Measurements from ENCODE around the gene DOCK1.

The DOCK1 gene

DNA sequence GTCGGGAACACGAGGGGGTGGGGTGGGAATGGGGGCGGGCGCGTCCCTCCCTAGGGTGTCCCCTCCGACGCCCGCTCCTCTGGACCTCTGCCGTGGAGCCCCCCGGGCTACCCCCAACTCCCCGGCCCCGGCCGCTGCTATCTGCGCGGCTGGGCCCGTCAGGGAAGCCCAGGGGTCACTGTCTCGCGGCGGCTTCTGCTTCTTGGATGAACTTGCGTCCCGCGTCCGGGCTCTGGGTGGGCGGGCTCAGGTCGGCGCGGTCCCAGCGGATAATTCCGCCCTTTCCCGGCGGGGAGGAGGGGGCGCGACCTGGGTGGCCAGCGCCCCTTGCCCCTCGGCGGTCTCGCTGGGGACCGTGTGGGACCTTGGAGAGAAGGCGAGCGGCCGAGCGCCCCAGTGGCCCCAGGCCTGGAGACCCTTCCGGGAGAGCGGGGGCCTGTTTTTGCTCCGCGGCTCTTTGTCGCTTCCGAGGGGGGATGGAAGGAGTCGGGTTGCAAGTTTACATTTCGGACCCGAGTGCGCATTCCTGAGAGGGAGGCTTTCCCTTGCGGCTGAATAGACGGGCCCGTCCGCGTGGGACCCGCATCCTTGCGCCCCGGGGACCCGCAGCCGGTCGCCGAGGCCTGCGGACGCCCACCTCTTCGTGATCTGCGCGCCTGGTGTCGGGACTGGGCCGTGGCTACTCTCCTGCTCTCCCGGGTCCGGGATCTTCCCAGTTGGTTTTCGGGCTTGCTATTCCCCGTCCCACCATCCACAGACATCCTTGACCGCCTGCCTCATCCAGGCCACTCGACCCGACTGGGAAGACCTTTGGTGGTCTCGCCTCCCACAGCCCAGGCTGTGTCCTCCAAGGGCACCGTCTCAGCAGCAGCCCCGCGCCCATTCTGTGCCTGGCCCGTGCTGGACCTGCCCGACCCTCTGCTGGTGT lies 812 bp downstream of the DOCK1 start:
- H3K4me1 ChIP-seq (ENCODE audit: control insufficient read depth in 2 of 2, insufficient read depth in 1 of 2, low read depth in 1 of 2, low read length in 2 of 2) = peaks cover 2 to 12% of the 10 kb centered on the region in 2 donors
- no peak overlapping the region for H3K4ac ChIP-seq (ENCODE audit: low read length)
- H4K8ac ChIP-seq (ENCODE audit: low read depth, low read length) = no peak overlapping the region
- H2BK5ac ChIP-seq (ENCODE audit: low read length) = peak overlapping the region; percentile 70
- H3K36me3 ChIP-seq (replicated peaks in 1 of 2; ENCODE audit: control insufficient read depth in 2 of 2, insufficient read depth in 2 of 2, low read length in 2 of 2) = peaks cover 3 to 39% of the 10 kb centered on the region in 2 donors
- H3K4me2 ChIP-seq (ENCODE audit: insufficient read depth, low read length, poor library complexity, severe bottlenecking) = peak overlapping the region; percentile 61
- peak overlapping the region; percentile 76 for H3K23ac ChIP-seq (ENCODE audit: low read depth, low read length, poor library complexity)
- H3K27me3 ChIP-seq (ENCODE audit: control insufficient read depth in 3 of 3, insufficient read depth in 3 of 3, low read depth in 1 of 3, low read length in 3 of 3) = no peaks in the 10 kb centered on the region
- peak overlapping the region; percentile 99 for H3K14ac ChIP-seq (ENCODE audit: low read length)
- peak overlapping the region; percentile 94 for H3K18ac ChIP-seq (ENCODE audit: low read length)
- no peak overlapping the region for H4K91ac ChIP-seq (ENCODE audit: low read depth, low read length, poor library complexity)
- H3K4me3 ChIP-seq (ENCODE audit: low read length in 2 of 2) = peak overlapping the region; percentile 63 to 88
- peak; percentile 57 for DNase-seq (ENCODE audit: low spot score)
- WGBS, 2 donors (ENCODE audit: extremely low coverage in 2 of 2, insufficient read length in 2 of 2, insufficient replicate concordance in 1 of 2) = no CpG with 5 or more reads among the region's 84 CpGs
- peak overlapping the region; percentile 79 for H3K9ac ChIP-seq (ENCODE audit: low read depth, low read length, poor library complexity)
- H2AK5ac ChIP-seq (ENCODE audit: low read depth, low read length) = peak overlapping the region; percentile 71
- H2BK120ac ChIP-seq (ENCODE audit: low read depth, low read length) = peak overlapping the region; percentile 53
- peak overlapping the region; percentile 86 for H2BK15ac ChIP-seq (ENCODE audit: low read length)
- no peaks in the 10 kb centered on the region for H3K9me3 ChIP-seq (replicated peaks in 1 of 2; ENCODE audit: control insufficient read depth in 2 of 2, insufficient read depth in 1 of 2, low read depth in 1 of 2, low read length in 2 of 2)
- H2BK12ac ChIP-seq (ENCODE audit: low read length) = no peak overlapping the region
- H2AFZ ChIP-seq (ENCODE audit: low read length) = peak overlapping the region; percentile 96
- H3K79me1 ChIP-seq (ENCODE audit: low read depth, low read length) = peaks cover 6% of the 10 kb centered on the region
- H3K27ac ChIP-seq (replicated peaks; ENCODE audit: low read length) = no peak overlapping the region

DNA sequence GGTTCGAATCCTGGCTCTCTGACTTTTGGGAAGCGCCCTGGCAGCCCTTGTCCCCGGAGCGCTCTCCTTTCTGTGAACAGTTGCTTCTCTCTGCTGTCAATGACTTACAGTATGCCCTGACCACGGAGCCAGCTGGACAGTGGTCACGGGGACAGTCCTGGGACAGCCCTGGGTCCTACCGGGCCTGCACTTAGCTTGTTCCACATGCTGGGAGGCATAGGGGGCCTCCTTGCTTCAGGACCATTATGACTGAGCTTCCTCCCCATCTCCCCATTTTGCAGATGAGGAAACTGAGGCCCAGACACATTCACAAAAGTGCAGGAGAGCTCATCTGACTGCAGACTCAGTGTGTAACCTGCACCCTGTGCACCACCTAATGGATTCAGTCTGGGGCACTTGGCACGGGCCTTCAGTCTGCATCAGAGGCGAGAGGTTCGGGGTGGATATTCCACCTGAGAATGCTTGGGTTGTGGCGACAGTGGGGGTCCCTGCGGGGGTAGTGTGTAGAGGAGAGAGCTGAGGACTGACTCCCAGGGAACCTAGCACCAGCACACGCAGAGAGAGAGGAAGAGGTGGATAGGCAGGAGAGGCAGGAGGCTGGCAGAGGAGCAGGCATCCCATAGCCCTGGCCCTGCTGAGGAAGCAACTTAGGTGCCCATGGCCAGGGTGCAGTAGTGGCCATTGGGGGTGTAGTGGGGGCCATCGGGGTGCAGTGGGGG lies 1.6 kb downstream of the DOCK1 start:
- peak overlapping the region; percentile 71 for H2AK5ac ChIP-seq (ENCODE audit: low read depth, low read length)

DNA sequence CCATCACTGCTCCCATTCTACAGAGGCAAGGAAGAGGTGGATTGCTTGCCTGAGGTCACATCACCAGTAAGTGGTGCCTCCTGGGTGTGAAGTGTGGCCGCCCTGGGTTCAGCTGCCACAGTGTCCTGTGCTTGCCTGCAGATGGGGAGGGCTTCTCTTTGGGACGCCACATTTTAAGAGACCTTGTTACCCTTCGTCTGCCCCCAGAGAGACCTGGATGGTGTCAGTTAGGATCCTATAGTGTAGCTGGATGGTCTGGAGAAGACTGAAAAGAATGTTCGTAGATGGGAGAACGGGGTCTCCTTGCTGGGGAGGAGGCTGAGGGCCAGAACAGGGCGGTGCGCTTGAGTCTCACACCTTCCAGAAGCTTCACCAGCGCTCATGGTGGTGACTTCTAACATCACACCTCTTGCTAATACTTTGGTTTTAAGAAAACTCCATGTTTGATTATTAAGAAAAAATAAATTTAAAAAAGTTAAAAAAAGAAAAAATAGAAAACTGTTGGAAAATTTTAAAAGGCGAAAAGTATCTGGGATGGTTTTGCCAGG lies 2.3 kb downstream of the DOCK1 start:
- no peak overlapping the region for H2AK5ac ChIP-seq (ENCODE audit: low read depth, low read length)
- peaks cover 0 to 4% of the 10 kb centered on the region in 2 donors for H3K9me3 ChIP-seq (replicated peaks in 1 of 2; ENCODE audit: control insufficient read depth in 2 of 2, insufficient read depth in 1 of 2, low read depth in 1 of 2, low read length in 2 of 2)
- no peak overlapping the region for H2AFZ ChIP-seq (ENCODE audit: low read length)
- 100% methylated on average over 1 of the region's 9 CpGs for WGBS, 2 donors (ENCODE audit: extremely low coverage in 2 of 2, insufficient read length in 2 of 2, insufficient replicate concordance in 1 of 2)
- H2BK12ac ChIP-seq (ENCODE audit: low read length) = no peak overlapping the region
- no peak overlapping the region for H3K9ac ChIP-seq (ENCODE audit: low read depth, low read length, poor library complexity)
- no peak overlapping the region for H4K91ac ChIP-seq (ENCODE audit: low read depth, low read length, poor library complexity)
- peaks cover 2 to 12% of the 10 kb centered on the region in 2 donors for H3K4me1 ChIP-seq (ENCODE audit: control insufficient read depth in 2 of 2, insufficient read depth in 1 of 2, low read depth in 1 of 2, low read length in 2 of 2)
- H3K27ac ChIP-seq (replicated peaks; ENCODE audit: low read length) = no peak overlapping the region
- H3K4me3 ChIP-seq (ENCODE audit: low read length in 2 of 2) = no peak overlapping the region
- H3K4ac ChIP-seq (ENCODE audit: low read length) = no peak overlapping the region
- DNase-seq (ENCODE audit: low spot score) = no peak
- H3K79me1 ChIP-seq (ENCODE audit: low read depth, low read length) = peaks cover 9% of the 10 kb centered on the region
- no peak overlapping the region for H2BK5ac ChIP-seq (ENCODE audit: low read length)
- H3K18ac ChIP-seq (ENCODE audit: low read length) = no peak overlapping the region
- H3K27me3 ChIP-seq (ENCODE audit: control insufficient read depth in 3 of 3, insufficient read depth in 3 of 3, low read depth in 1 of 3, low read length in 3 of 3) = no peaks in the 10 kb centered on the region
- no peak overlapping the region for H2BK15ac ChIP-seq (ENCODE audit: low read length)
- no peak overlapping the region for H3K4me2 ChIP-seq (ENCODE audit: insufficient read depth, low read length, poor library complexity, severe bottlenecking)
- H3K14ac ChIP-seq (ENCODE audit: low read length) = no peak overlapping the region
- peak overlapping the region; percentile 61 for H3K23ac ChIP-seq (ENCODE audit: low read depth, low read length, poor library complexity)
- no peak overlapping the region for H2BK120ac ChIP-seq (ENCODE audit: low read depth, low read length)
- peaks cover 3 to 40% of the 10 kb centered on the region in 2 donors for H3K36me3 ChIP-seq (replicated peaks in 1 of 2; ENCODE audit: control insufficient read depth in 2 of 2, insufficient read depth in 2 of 2, low read length in 2 of 2)
- H4K8ac ChIP-seq (ENCODE audit: low read depth, low read length) = no peak overlapping the region

More for the DNA sequence above, 1.6 kb downstream of the DOCK1 start:
- Histone ChIP-seq H2AFZ (ENCODE audit: low read length) (peak overlapping the region; percentile 96), H3K4me2 (ENCODE audit: insufficient read depth, low read length, poor library complexity, severe bottlenecking) (peak overlapping the region; percentile 61), H3K4me1 (ENCODE audit: control insufficient read depth in 2 of 2, insufficient read depth in 1 of 2, low read depth in 1 of 2, low read length in 2 of 2) (peaks cover 2 to 12% of the 10 kb centered on the region in 2 donors), H4K8ac (ENCODE audit: low read depth, low read length) (no peak overlapping the region), H3K9ac (ENCODE audit: low read depth, low read length, poor library complexity) (peak overlapping the region; percentile 79), H2BK5ac (ENCODE audit: low read length) (no peak overlapping the region), H2BK12ac (ENCODE audit: low read length) (no peak overlapping the region), H3K14ac (ENCODE audit: low read length) (peak overlapping the region; percentile 99), H3K36me3 (replicated peaks in 1 of 2; ENCODE audit: control insufficient read depth in 2 of 2, insufficient read depth in 2 of 2, low read length in 2 of 2) (peaks cover 3 to 46% of the 10 kb centered on the region in 2 donors), H3K27ac (replicated peaks; ENCODE audit: low read length) (no peak overlapping the region), H4K91ac (ENCODE audit: low read depth, low read length, poor library complexity) (no peak overlapping the region), H3K4me3 (ENCODE audit: low read length in 2 of 2) (peak overlapping the region; percentile 63 to 88), H3K27me3 (ENCODE audit: control insufficient read depth in 3 of 3, insufficient read depth in 3 of 3, low read depth in 1 of 3, low read length in 3 of 3) (no peaks in the 10 kb centered on the region), H3K4ac (ENCODE audit: low read length) (no peak overlapping the region), H3K9me3 (replicated peaks in 1 of 2; ENCODE audit: control insufficient read depth in 2 of 2, insufficient read depth in 1 of 2, low read depth in 1 of 2, low read length in 2 of 2) (peaks cover 0 to 2% of the 10 kb centered on the region in 2 donors), H2BK120ac (ENCODE audit: low read depth, low read length) (peak overlapping the region; percentile 53), H3K79me1 (ENCODE audit: low read depth, low read length) (peaks cover 9% of the 10 kb centered on the region), H2BK15ac (ENCODE audit: low read length) (no peak overlapping the region), H3K23ac (ENCODE audit: low read depth, low read length, poor library complexity) (peak overlapping the region; percentile 76), H3K18ac (ENCODE audit: low read length) (peak overlapping the region; percentile 94)
- DNase-seq (ENCODE audit: low spot score) = no peak
- no CpG with 5 or more reads among the region's 14 CpGs for WGBS, 2 donors (ENCODE audit: extremely low coverage in 2 of 2, insufficient read length in 2 of 2, insufficient replicate concordance in 1 of 2)

Measured in neuronal stem cell (in vitro differentiated cells).